NCI-H1694 (cell line): ENCODE measurements around the gene RRP8.

Experiments used
- DNase-seq: peaks from one replicate; lab custom pipeline; 2025; lab: John Stamatoyannopoulos, UW

RRP8 gene

GRCh38 chr11:6632116-6633073 lies 29.0 kb upstream of the RRP8 start:
- DNase-seq: no peak

- no peak for DNase-seq
These were observed 28.0 kb upstream of the RRP8 start for GRCh38 chr11:6631361-6631890.

- no peak for DNase-seq
These were observed 27.3 kb upstream of the RRP8 start for GRCh38 chr11:6630632-6631291.

GRCh38 chr11:6629892-6630631 lies 26.6 kb upstream of the RRP8 start:
- no peak for DNase-seq

GRCh38 chr11:6629573-6629891 lies 26.1 kb upstream of the RRP8 start:
- no peak for DNase-seq

DNA sequence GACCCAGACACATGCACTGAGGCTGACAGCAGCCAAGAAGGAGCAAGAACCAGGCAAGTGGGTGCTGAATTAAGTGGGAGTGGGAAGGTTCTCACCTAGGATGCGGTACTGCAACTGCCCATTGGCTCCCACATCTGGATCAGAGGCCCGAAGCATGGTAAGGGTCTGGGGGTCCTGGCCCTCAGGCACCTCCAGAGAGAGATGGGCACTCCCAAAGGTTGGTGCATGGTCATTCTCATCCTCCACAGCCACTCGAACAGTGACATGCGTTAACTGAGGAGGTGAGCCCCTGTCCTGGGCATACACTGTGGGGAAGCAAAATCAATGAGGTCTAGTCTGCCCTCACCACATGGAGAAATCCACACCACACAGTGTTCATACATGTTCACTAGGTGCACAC lies 25.1 kb upstream of the RRP8 start:
- DNase-seq: no peak

- DNase-seq: no peak
These were observed 24.4 kb upstream of the RRP8 start for GRCh38 chr11:6627762-6628241.

GRCh38 chr11:6626971-6627761 lies 23.8 kb upstream of the RRP8 start:
- DNase-seq: no peak

DNA sequence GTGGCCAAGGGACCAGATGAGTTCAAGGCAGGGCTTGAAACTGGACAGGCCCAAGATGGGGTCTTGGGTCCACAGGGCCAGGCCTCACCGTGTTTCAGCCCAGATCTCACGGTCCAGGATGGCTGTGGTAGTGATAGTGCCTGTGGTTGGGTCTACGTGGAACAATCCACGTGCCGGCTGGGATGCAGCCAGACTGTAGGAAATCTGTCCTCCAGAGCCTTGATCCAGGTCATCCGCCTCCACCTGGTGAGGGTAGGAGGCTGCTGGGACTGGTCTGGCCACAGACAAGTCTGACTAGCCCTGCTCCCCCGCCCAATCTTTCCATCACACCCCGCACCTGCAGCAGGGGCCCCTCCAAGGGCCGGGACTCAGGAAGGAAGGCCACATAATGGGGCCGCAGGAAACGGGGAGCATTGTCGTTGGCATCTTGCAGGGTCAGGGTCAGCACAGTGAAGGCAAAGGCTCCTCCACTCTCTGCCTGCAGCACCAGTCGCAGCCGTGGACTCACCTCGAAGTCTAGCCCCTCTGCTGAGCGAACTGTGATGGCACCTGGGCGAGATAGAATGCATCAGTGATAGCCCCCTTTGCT lies 22.5 kb upstream of the RRP8 start:
- DNase-seq: no peak

DNA sequence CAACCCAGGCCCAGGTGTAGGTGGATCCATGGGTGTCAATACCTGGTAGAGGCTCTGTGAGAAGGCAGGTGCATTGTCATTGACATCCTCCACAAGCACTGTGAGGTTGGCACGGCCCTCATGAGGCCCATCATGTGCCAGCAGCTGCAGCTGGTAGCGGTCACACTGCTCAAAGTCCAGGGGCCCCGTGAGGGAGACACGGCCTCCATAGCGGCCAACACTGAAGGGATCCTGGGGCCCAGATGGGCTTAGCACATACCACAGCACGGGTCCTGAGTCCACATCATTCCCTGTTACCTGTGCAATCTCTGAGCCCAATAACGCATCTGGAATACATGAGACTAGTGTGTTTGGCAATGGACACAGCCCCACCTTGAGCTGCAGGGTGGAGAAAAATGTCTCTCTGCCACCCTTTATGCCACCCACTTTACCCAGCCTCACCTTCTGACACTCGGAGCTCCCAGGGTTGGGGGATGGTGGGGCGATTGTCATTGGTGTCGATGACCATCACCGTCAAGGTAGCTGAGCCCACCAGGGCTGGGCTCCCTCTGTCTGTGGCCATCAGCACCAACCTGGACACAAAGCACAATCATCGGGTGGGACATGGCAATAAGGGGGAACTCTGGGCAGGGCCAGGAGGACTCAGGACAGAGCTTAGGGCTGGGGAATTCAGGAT lies 21.9 kb upstream of the RRP8 start:
- DNase-seq: no peak

- DNase-seq: no peak
These were observed 20.3 kb upstream of the RRP8 start for GRCh38 chr11:6623391-6624363.

- DNase-seq: no peak
These were observed 19.1 kb upstream of the RRP8 start for GRCh38 chr11:6622261-6623171.

- DNase-seq: no peak
These were observed 18.3 kb upstream of the RRP8 start for GRCh38 chr11:6621711-6622211.

DNA sequence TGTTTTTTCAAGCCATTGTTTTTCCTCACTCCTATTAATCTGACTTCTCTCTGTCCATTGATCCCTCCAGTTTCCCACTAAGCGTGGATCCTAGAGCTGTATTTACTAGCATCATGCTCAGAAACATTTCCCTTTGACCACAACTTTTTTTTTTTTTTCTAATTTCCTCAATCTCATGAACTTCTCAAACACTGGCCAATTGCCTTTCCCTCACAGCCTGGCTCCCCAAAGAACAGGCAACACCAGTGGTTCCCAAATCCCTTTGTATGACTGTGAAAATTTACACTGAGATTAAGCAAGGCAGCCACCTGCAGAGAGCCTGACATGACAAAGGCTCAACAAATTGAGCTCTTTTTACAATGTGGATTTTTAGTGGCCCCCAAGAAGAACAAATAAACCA lies 17.2 kb upstream of the RRP8 start:
- no peak for DNase-seq

DNA sequence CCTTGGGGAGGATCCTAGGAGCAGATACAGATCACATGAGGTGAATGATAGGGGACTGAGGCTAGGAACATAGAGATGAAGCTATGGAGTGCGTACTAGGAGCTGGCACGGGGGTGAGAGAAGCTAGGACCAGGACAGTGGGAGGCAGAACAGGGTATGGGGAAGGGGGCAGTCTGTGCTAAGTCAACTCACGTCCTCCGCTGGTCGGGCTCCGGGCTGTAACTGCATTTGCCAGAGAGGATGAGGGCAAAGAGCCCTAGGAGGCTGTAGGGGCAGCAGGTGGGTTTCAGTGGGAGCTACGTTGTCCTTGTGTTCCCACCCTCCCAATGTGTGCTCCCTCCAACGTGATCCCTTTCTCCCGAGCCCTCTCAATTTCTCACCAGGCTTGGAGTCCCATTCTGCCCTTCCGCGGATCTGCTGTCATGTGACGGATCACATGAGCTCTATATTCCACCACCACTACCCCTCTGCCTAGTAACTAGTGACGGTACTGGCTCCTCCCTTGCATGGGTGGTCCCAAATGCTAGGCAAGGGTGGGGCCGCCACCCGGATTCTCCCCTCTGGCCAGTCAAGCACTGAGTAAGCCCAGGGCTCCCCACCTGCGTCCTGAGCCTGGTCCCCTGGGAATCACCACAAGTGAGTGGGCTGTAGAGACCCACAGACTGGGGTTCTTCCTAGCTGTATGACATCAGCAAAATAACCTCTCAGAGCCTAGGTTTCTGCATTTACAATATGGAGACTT lies 15.8 kb upstream of the RRP8 start, which contains the start of gene TPP1:
TSS of gene TPP1 (minus strand) at position 419 of the 742 bp plus-strand sequence. CDS start at position 397, 22 bp downstream.
- DNase-seq: peak; percentile 91

GRCh38 chr11:6618117-6619003 lies 14.9 kb upstream of the RRP8 start:
- no peak for DNase-seq
